NCI-H1694 (cell line): ENCODE measurements around the gene HBM.
"Not testable (repeated sequence)": the region's sequence is repeated elsewhere in the genome, so short reads cannot be mapped to it uniquely, and the experiment has no call there.

Experiments used
- DNase-seq: peaks from one replicate; lab custom pipeline; 2025; lab: John Stamatoyannopoulos, UW

The HBM gene

DNA sequence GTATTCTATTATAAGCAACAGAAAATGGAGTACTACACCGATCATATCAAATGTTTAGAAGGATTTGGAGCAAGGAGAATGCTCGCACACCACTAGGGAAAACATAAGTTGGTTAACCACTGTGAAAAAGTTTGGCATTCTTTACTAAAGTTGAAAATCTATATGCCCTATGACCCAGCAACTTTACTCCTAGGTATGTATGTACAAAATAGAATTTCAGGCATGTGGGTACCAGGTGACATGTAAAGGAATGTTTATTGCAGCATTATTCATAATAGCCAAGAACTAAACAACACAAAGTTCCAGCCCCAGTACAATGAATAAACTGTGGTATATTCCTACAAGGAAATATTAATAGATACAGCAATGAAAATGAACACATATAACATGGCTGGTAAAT, 19.1 kb upstream of the HBM start:
- no peak for DNase-seq

DNA sequence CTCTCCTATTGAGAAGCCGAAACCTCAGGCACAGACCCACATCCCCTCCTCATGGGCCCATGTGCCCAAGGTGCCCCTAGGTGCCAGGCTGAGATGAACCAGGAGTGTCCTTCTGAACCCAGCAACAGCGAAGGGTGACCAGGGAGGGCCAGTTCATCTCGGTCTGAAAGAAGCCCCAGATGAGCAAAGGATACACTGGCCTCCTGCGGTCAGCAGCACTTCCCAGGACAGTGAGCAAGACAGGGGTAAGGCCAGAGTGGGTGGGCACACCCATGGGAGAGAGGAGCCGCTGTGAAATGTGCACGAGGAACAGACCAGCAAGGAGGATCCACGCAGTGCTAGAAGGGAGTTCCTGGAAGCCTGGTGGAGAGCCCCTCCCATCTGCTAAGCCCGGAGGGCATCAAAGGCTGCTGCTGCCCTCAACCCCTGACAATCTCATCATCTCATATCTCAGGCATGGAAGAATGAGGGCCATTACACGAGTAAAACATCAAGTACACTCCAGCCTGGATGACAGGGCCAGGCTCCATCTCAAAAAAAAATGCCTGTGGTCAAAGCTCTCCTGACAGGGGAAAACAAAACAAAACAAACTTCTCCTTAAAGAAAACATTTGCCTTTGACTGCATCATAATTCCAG, 16.6 kb upstream of the HBM start:
- DNase-seq = no peak

DNA sequence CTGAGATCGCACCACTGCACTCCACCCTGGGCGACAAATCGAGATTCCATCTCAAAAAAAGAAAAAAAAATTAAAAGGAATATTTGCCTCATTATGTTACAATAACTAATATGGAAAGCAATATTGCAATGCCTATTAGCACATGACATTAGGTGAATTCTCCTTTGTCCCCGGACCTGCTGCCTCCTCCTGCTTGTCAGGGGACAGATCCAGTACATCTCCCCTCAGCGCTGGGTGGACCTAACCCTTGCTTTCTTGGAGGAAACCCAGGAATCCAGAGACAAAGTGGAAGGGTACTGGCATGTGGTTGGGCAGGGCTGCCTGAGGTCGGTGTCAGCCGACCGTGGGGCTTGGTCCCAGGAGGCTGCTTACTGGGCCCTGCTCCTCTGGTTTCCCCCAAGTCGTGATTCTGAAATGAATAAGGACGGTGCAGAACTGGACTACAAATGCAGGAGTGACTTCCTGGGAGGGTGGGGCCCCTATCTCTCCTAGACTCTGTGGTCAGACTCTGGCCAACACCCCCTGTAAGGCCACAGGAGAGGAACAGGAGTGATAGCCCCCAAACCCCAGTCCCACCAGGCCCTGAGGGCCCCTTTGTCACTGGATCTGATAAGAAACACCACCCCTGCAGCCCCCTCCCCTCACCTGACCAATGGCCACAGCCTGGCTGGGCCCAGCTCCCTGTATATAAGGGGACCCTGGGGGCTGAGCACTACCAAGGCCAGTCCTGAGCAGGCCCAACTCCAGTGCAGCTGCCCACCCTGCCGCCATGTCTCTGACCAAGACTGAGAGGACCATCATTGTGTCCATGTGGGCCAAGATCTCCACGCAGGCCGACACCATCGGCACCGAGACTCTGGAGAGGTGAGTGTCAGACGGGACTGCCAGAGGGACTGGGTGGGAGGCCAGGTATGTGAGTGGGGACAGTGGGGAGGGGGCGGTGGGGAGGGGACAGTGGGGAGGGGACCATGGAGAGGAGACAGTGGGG, 13.3 kb upstream of the HBM start, which contains the start of gene HBZ:
Gene HBZ, plus strand, starts transcription at position 504 of the 988 bp plus-strand sequence. Its CDS starts 266 bp downstream, at position 770.
- DNase-seq = no peak

DNA sequence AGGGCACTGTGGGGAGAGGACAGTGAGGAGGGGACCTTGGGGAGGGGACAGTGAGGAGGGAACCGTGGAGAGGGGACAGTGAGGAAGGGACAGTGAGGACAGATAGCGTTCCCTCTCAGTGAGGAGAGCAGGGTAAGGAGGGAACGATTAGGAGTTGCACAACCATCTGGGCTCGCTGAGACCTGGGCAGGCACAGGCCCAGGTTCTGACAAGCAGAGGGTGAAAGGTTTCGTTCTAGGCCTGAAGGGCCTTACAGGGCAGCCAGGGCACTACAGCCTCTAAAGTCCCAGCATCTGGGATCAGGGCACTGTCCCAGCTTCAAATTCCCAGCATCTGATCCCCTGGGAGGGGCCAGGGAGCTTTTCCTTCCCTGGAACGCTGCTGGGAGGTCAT, 12.7 kb upstream of the HBM start:
- not testable (repeated sequence) for DNase-seq

DNA sequence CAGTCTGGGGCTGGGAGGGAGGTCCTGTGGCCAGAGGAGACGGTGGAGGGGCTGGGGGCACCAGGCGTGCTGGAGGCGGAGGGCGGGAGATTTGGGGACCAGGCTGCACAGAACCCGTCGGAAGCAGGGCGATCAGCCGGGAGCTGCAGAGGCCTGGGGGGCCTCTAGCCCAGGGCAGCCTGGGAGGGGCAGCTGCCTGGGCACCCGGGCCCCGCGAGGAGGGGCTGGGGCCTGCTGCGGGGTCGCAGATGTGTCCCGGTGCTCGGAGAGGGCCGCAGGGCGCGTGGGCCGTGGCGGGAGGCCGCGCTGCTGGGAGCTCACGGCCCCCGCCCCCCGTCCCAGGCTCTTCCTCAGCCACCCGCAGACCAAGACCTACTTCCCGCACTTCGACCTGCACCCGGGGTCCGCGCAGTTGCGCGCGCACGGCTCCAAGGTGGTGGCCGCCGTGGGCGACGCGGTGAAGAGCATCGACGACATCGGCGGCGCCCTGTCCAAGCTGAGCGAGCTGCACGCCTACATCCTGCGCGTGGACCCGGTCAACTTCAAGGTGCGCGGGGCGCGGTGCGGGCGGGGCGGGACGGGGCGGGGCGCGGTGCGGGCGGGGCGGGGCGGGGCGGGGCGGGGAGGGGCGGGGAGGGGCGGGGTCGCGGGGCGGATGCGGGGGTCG, 12.1 kb upstream of the HBM start:
- DNase-seq = not testable (repeated sequence)

DNA sequence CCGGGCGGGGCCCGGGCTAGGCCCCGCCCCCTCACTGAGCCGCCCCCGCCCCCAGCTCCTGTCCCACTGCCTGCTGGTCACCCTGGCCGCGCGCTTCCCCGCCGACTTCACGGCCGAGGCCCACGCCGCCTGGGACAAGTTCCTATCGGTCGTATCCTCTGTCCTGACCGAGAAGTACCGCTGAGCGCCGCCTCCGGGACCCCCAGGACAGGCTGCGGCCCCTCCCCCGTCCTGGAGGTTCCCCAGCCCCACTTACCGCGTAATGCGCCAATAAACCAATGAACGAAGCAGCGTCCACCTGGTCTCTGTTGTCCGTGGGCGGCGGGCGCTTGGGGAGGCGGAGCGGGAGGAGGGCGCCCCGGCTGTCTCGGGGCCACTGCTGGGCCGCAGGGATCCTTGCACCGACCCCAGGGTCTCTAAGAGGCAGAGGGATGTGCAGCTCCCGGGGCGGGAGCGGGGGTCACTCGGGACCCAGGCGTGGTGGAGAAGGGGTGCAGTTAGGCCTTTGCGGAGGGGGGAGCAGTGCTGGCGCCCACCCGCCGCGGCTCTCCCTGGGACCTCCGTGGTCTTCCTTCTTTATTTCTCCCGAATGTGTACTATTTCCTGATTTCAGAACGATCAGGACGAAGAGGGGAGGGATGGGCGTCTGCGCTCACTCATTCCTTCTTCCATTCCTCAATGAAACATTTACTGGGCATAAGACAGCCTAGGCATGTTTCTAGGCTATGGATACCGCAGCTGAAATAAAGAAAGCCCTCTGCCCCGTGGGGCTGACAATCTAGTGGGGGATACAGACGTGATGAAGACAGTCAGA, 11.4 kb upstream of the HBM start:
- no peak for DNase-seq

DNA sequence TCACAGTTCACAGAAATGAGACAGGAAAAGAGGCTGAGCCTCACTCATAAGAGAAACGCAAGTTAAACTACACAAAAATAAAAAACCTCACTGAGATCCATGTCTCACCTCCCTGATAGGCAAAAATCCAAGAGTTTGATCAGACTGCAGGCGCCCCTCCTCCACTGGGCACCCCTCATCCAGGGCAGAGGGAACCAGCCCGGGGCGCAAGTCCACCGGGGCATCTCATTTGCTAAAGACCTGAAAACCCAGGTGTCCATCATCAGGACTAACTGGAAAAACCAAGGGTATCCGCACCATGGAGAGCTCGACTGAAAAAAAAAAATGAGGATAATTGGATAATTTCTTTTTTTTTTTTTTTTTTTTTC, 10.8 kb upstream of the HBM start:
- no peak for DNase-seq

DNA sequence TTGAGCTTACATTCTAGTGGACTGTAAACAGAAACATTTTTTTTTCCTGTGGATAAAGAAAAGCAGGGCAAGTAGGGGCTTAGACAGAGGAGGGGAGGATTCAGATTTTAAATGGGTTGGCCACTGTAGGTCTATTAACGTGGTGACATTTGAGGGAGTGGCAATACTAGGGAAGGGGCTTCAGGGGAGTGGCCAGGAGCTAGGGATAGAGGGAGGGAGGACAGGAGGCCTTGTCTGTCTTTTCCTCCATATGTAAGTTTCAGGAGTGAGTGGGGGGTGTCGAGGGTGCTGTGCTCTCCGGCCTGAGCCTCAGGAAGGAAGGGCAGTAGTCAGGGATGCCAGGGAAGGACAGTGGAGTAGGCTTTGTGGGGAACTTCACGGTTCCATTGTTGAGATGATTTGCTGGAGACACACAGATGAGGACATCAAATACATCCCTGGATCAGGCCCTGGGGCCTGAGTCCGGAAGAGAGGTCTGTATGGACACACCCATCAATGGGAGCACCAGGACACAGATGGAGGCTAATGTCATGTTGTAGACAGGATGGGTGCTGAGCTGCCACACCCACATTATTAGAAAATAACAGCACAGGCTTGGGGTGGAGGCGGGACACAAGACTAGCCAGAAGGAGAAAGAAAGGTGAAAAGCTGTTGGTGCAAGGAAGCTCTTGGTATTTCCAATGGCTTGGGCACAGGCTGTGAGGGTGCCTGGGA, 6.5 kb upstream of the HBM start:
- DNase-seq = no peak

DNA sequence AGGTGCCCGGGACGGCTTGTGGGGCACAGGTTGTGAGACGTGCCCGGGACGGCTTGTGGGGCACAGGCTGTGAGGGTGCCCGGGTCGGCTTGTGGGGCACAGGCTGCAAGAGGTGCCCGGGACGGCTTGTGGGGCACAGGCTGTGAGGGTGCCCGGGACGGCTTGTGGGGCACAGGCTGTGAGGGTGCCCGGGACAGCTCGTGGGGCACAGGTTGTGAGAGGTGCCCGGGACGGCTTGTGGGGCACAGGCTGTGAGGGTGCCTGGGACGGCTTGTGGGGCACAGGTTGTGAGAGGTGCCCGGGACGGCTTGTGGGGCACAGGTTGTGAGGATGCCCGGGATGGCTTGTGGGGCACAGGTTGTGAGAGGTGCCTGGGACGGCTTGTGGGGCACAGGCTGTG, 5.5 kb upstream of the HBM start:
- DNase-seq = not testable (repeated sequence)

DNA sequence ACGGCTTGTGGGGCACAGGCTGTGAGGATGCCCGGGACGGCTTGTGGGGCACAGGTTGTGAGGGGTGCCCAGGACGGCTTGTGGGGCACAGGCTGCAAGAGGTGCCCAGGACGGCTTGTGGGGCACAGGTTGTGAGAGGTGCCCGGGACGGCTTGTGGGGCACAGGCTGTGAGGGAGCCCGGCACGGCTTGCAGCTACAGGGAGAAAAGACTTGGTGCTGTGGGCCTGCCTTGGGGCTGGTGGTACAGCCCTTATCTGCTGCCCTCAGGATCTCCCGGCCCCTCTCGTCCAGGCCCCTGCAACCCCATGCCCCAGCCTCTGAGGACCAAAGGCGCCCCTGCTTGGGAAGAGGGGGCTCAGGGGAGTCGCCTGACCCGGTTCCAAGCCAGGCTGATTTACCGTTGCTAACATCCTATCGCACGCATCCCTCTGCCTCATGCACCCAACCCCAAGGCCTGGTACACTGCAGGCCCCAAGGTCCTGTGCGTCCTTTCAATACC, 5.0 kb upstream of the HBM start:
- DNase-seq = no peak

DNA sequence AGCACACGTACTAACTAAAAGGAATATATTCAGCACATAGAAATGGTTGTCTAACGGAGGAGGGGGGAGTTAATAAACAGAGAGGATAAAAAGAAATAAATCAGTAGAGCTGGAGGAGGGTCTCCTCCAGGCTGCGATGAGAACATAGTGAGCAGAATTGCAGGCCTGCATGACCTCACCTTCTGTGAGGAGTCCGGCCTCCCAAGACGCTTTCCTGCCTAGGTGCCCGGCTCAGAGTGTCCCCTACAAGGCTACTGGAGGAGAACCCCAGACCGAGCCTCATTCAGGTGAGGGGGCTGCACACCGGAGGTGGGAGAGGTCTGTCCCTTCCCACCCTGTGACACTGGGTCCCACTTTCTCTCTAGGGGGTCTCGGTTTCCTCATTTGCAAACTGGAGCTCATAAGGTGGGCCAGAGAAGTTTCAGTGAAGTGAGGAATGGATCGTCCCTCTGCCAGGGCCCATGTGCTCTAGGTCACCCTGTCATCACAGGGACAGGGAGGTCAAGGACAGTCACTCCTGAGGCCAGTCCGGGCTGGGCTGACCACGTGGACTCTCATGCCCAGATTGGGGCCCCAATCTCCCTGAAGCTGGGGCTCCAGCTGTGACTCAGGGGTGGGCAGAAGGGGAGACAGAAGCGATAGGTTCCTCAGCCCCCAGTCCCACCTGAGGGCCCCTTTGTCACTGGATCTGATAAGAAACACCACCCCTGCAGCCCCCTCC, 3.3 kb upstream of the HBM start:
- DNase-seq = no peak

DNA sequence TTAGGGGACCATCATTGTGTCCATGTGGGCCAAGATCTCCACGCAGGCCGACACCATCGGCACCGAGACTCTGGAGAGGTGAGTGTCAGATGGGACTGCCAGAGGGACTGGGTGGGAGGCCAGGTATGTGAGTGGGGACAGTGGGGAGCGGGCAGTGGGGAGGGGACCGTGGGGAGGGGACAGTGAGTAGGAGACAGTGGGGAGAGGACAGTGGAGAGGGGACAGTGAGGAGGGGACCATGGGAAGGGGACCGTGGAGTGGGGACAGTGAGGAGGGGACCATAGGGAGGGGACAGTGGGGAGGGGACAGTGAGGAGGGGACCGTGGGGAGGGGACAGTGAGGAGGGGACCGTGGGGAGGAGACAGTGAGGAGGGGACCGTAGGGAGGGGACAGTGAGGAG, 2.6 kb upstream of the HBM start:
- not testable (repeated sequence) for DNase-seq

DNA sequence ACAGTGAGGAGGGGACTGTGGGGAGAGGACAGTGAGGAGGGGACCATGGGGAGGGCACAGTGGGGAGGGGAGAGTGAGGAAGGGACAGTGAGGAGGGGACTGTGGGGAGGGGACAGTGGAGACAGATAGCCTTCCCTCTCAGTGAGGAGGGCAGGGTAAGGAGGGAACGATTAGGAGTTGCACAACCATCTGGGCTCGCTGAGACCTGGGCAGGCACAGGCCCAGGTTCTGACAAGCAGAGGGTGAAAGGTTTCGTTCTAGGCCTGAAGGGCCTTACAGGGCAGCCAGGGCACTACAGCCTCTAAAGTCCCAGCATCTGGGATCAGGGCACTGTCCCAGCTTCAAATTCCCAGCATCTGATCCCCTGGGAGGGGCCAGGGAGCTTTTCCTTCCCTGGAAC, 2.1 kb upstream of the HBM start:
- DNase-seq = not testable (repeated sequence)

DNA sequence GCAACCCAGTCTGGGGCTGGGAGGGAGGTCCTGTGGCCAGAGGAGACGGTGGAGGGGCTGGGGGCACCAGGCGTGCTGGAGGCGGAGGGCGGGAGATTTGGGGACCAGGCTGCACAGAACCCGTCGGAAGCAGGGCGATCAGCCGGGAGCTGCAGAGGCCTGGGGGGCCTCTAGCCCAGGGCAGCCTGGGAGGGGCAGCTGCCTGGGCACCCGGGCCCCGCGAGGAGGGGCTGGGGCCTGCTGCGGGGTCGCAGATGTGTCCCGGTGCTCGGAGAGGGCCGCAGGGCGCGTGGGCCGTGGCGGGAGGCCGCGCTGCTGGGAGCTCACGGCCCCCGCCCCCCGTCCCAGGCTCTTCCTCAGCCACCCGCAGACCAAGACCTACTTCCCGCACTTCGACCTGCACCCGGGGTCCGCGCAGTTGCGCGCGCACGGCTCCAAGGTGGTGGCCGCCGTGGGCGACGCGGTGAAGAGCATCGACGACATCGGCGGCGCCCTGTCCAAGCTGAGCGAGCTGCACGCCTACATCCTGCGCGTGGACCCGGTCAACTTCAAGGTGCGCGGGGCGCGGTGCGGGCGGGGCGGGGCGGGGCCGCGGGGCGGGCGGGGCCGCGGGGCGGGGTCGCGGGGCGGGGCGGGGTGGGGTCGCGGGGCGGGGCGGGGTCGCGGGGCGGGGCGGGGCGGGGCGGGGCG, 1.5 kb upstream of the HBM start:
- not testable (repeated sequence) for DNase-seq

DNA sequence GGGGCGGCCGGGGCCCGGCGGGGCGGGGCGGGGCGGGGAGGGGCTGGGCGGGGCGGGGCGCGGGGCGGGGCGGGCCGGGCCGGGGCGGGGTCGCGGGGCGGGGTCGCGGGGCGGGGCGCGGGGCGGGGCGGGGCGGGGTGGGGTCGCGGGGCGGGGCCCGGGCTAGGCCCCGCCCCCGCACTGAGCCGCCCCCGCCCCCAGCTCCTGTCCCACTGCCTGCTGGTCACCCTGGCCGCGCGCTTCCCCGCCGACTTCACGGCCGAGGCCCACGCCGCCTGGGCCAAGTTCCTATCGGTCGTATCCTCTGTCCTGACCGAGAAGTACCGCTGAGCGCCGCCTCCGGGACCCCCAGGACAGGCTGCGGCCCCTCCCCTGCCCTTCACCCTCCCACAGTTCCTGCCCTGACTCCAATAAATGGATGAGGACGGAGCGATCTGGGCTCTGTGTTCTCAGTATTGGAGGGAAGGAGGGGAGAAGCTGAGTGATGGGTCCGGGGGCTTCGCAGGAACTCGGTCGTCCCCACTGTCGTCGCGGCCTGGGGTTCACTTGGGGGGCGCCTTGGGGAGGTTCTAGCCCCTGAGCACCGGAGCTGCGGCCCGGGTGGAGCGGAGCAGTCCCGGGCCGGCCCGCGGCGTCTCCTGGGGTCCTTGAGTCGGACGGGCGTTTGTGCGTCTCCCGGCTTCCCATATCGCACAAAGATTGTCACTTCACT, 795 bp upstream of the HBM start:
- peak; percentile 18 for DNase-seq

DNA sequence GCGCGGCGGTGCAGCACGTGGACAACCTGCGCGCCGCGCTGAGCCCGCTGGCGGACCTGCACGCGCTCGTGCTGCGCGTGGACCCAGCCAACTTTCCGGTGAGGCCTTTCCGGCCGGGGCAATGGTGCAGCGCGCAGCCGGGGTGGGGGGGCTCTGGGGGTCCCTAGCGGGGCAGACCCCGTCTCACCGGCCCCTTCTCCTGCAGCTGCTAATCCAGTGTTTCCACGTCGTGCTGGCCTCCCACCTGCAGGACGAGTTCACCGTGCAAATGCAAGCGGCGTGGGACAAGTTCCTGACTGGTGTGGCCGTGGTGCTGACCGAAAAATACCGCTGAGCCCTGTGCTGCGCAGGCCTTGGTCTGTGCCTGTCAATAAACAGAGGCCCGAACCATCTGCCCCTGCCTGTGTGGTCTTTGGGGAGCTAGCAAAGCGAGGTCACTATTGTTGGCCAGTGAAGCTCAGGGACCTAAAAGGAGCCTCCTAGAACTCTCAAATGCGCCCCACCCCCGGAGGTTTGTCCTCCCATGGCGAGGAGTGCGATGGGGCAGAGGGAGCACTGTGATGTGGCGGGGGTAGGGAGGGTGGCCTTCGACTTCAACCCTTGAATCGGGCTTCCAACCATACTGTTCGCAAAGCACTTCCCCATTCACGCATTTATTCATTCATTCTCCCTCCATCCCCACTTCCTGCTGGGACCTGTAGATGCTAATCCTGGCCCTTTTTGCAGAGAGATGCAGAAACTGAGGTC, 770 bp downstream of the HBM start:
- DNase-seq = no peak

DNA sequence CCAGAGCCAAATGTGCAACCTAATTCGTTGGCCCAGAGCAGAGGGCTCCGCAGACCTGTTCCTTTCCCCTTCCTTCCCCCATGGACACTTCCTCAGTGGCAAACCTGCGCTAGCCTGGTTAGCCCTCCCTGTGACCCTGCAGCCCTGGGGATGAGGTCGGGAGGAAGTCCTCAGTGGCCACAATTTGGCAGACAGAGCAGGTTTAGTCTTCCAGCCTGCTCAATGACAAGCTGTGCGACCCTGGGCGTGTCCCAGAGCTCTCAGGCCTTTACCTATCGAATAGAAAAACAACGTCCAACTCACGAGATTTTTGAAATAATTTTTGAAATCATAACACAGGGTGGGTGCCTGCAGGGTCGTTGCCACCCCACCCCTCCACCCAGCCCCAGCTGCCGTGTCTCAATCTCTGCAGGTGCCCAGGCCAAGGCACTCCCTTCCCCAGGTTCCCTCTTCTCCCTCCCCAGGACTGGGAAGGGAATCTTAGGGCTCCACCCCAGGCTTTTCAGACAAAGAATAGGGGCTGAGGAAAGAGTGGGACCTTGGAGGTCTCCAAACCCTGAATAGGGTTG, 1.4 kb downstream of the HBM start:
- DNase-seq = no peak

DNA sequence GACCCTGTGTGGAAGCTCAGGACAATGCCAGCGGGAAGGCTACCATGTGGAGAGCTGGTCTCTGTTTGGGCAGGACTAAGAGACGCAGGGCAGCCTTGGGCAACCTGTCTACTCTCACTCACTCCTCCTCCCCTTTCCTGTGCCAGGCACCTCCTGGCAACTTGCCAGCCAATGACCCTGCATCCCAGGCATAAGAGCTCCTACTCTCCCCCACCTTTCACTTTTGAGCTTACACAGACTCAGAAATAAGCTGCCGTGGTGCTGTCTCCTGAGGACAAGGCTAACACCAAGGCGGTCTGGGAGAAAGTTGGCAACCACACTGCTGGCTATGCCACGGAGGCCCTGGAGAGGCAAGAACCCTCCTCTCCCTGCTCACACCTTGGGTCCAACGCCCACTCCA, 2.6 kb downstream of the HBM start:
- no peak for DNase-seq
